Mammary epithelial cell (primary cell): ENCODE measurements around the gene SULT4A1.

Source experiments
- CTCF ChIP-seq, 2 donors: IDR thresholded peaks in 1 of 2; conservative IDR thresholded peaks in 1 of 2; 2 replicates each; pipeline ENCODE4 v1.5.1; 2011 to 2012; ENCODE audit warnings: inconsistent platforms in 2 of 2, low read length in 2 of 2, mild to moderate bottlenecking in 2 of 2, control low read depth in 1 of 2, low read depth in 1 of 2; ENCODE audit not compliant: insufficient read depth in 1 of 2; ENCODE audit errors: extremely low read depth in 1 of 2
- EZH2 ChIP-seq: IDR thresholded peaks from 2 replicates; pipeline ENCODE4 v1.6.1; 2012; ENCODE audit warnings: low read length, inconsistent platforms, borderline replicate concordance

GRCh38 chr22:43823353-43823908 lies 38.9 kb downstream of the SULT4A1 start:
- TF ChIP-seq CTCF (conservative IDR thresholded peaks at IDR 0.05 in 1 of 2, IDR thresholded peaks at IDR 0.05 in 1 of 2; ENCODE audit: extremely low read depth in 1 of 2, insufficient read depth in 1 of 2, low read depth in 1 of 2, low read length in 2 of 2) (no peak), EZH2 (no peak)
